B cell (primary cell): ENCODE data around the gene SMIM22. TPM values are rescaled to one million over a fixed set of nuclear protein-coding genes. Genes with fewer than 3 reads are reported as not detected.

Experiments
- ATAC-seq: fragments of 200-7000 bp; cut with Tn5 transposase; one replicate; pipeline ENCODE4 v1.10.0; 2021; ENCODE audit warnings: low read depth, mild to moderate bottlenecking, moderate number of reproducible peaks, moderate library complexity
- CTCF ChIA-PET: fragments of 350-600 bp; sonication (Branson Sonifier 250); formaldehyde crosslinking; loops from one replicate; lab custom pipeline; 2021; ENCODE audit warnings: antibody characterized with exemption, inconsistent platforms; lab: Charles Lee
- POLR2A ChIA-PET: fragments of 350-600 bp; sonication (Branson Sonifier 250); formaldehyde crosslinking; loops from one replicate; lab custom pipeline; 2021; ENCODE audit warnings: antibody characterized with exemption; lab: Charles Lee
- DNase-seq: peaks from one replicate; pipeline ENCODE4 v3.0.0; 2013
- H2AFZ ChIP-seq: 2 replicates; pipeline ENCODE4 v1.6.1; 2012; ENCODE audit warnings: mild to moderate bottlenecking, low read depth, low read length; ENCODE audit not compliant: insufficient read depth, poor library complexity, severe bottlenecking
- H3K27ac ChIP-seq, 2 donors: 1 replicate in 1 of 2; 2 replicates in 1 of 2; pipeline ENCODE4 v1.5.1; 2012 to 2013; ENCODE audit warnings: low read length in 2 of 2, mild to moderate bottlenecking in 2 of 2, moderate library complexity in 1 of 2
- H3K27me3 ChIP-seq, 4 experiments: fragments of 200-600 bp in 1 of 4; sonication (generic) in 1 of 4; replicated peaks in 1 of 4; 1 replicate in 2 of 4; 2 replicates in 2 of 4; pipeline versions ENCODE4 v1.6.1 to v1.7.0; 2013 to 2016; ENCODE audit warnings: low read length in 3 of 4, mild to moderate bottlenecking in 2 of 4, mixed read lengths in 1 of 4, moderate library complexity in 1 of 4; ENCODE audit not compliant: insufficient read depth in 4 of 4, control insufficient read depth in 3 of 4; ENCODE audit errors: control extremely low read depth in 1 of 4
- H3K36me3 ChIP-seq, 2 experiments: replicated peaks in 1 of 2; 1 replicate in 1 of 2; 2 replicates in 1 of 2; pipeline versions ENCODE4 v1.6.1 to v1.7.1; 2013; ENCODE audit warnings: low read length in 1 of 2; ENCODE audit not compliant: insufficient read depth in 2 of 2, control insufficient read depth in 1 of 2; ENCODE audit errors: control extremely low read depth in 1 of 2, extremely low read depth in 1 of 2
- H3K4me1 ChIP-seq, 2 donors: fragments of 200-600 bp in 1 of 2; sonication (generic) in 1 of 2; 1 replicate in 1 of 2; 2 replicates in 1 of 2; pipeline versions ENCODE4 v1.5.1 to v1.6.1; 2013 to 2017; ENCODE audit warnings: low read length in 2 of 2; ENCODE audit not compliant: control insufficient read depth in 2 of 2, insufficient read depth in 2 of 2
- H3K4me2 ChIP-seq: replicated peaks from 2 replicates; pipeline ENCODE3; 2012; ENCODE audit warnings: mild to moderate bottlenecking, low read depth, low read length; ENCODE audit not compliant: poor library complexity, severe bottlenecking
- H3K4me3 ChIP-seq, 5 experiments: fragments of 200-600 bp in 1 of 5; sonication (generic) in 1 of 5; 1 replicate in 3 of 5; 2 replicates in 2 of 5; pipeline versions ENCODE4 v1.5.1 to v1.7.0; 2011 to 2016; ENCODE audit warnings: low read length in 4 of 5, mild to moderate bottlenecking in 4 of 5, low read depth in 2 of 5, control low read depth in 1 of 5, moderate library complexity in 1 of 5; ENCODE audit not compliant: insufficient read depth in 1 of 5; ENCODE audit errors: control extremely low read depth in 1 of 5, extremely low read depth in 1 of 5
- H3K79me2 ChIP-seq: fragments of 200-600 bp; sonication (generic); one replicate; pipeline ENCODE4 v1.6.0; 2016; ENCODE audit warnings: low read length; ENCODE audit not compliant: control insufficient read depth, insufficient read depth
- H3K9ac ChIP-seq: fragments of 200-600 bp; sonication (generic); 2 replicates; pipeline ENCODE4 v1.6.1; 2017; ENCODE audit warnings: mild to moderate bottlenecking, low read length, moderate library complexity
- H3K9me3 ChIP-seq, 3 donors: one replicate each; pipeline versions ENCODE4 v1.6.1 to v1.7.1; 2013; ENCODE audit warnings: low read length in 2 of 3; ENCODE audit not compliant: control insufficient read depth in 2 of 3, insufficient read depth in 1 of 3; ENCODE audit errors: control extremely low read depth in 1 of 3
- H4K20me1 ChIP-seq: 2 replicates; pipeline ENCODE4 v1.6.0; 2012; ENCODE audit warnings: mild to moderate bottlenecking, low read length; ENCODE audit not compliant: insufficient read depth, control insufficient read depth, poor library complexity, severe bottlenecking
- H3K27ac Mint-ChIP-seq: one replicate; pipeline ENCODE4 v1.8.0; 2021; ENCODE audit warnings: mixed read lengths
- H3K27me3 Mint-ChIP-seq: one replicate; pipeline ENCODE4 v1.8.0; 2021; ENCODE audit warnings: mixed read lengths
- H3K4me1 Mint-ChIP-seq: one replicate; pipeline ENCODE4 v1.8.0; 2021; ENCODE audit warnings: mixed read lengths
- H3K4me3 Mint-ChIP-seq: one replicate; pipeline ENCODE4 v1.8.0; 2021; ENCODE audit warnings: mixed read lengths
- H3K9me3 Mint-ChIP-seq: one replicate; pipeline ENCODE4 v1.8.0; 2022; ENCODE audit warnings: mixed read lengths; ENCODE audit not compliant: insufficient read depth
- EZH2 ChIP-seq: IDR thresholded peaks from 2 replicates; pipeline ENCODE4 v1.6.1; 2012; ENCODE audit warnings: borderline replicate concordance, low read depth, mild to moderate bottlenecking, moderate library complexity, low read length; ENCODE audit not compliant: insufficient read depth, poor library complexity, severe bottlenecking
- WGBS: methylation state at CpG from one replicate; pipeline ENCODE4 v1.1.5; 2013; ENCODE audit warnings: missing lambda C conversion rate; ENCODE audit not compliant: insufficient coverage; 5-methylcytosine and 5-hydroxymethylcytosine counted together
- intact Hi-C: fragments of 100-400 bp; cut with micrococcal nuclease; formaldehyde crosslinking; loops from one replicate; pipeline ENCODE4 v1.10.0; 2022
- polyA plus RNA-seq: library from polyadenylated mRNA; depleted of rRNA; stranded (reverse); fragments of >200 nt; gene quantifications from 2 replicates; pipeline ENCODE4 v1.2.3, GENCODE V29; 2012
- total RNA-seq, 2 donors: library from RNA; stranded (reverse); fragments of 120-200 nt in 1 of 2; gene quantifications; 1 replicate in 1 of 2; 2 replicates in 1 of 2; pipeline versions ENCODE4 v1.2.3 to v1.2.4, GENCODE V29; 2013 to 2022
- TF ChIP-seq, protein P1 (sequence below): fragments of 200-600 bp; IDR thresholded peaks from one replicate; pipeline ENCODE4 v1.8.0; 2022; ENCODE audit warnings: antibody characterized with exemption, mild to moderate bottlenecking

Gene SMIM22
- total and polyA plus RNA-seq, 2 donors (not counting 1 experiment from before 2014, with no cell fraction given), result not detected

DNA sequence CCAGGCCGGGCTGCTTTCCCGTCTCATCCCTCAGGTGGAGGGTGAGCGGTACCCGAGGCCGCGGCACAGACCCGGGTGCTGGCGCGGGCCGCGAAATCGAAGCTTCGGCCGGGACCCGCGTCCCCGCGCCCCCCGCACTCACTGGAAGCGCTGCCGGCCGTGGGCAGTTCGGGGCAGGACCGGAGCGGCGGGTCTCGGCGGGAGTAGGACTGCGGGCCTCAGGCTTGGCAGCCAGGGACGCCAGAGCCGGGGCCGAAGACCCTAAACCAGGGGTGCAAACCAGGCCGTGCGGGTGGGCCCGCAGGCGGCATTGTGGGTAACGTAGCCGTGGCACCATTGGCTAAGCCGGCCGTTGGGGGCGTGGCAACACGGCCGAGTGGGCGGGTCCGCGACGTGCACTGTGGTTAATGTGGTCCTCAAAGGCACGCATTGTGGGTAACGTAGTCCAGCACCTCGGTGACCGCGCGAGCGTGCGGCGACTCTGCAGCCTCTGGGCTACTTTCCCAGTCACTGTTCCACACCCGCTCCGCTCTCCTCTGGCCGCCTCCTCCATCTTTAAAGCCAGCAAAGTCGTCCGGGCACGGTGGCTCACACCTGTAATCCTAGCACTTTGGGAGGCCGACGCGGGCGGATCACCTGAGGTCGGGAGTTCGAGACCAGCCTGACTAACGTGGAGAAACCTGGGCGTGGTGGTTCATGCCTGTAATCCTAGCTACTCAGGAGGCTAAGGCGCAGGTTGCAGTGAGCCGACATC is 28.1 kb upstream of the SMIM22 start, which contains the start of gene ZNF500:
Gene ZNF500 (minus strand): TSS at position 288 of the 754 bp plus-strand sequence. CDS start 1,184 bp downstream, outside the sequence.
- peak within 1 kb of the TSS; percentile 96 for H3K9ac ChIP-seq
- WGBS, result 1% methylated on average over 70 of the region's 72 CpGs
- H3K36me3 ChIP-seq, result peaks cover 0 to 17% of the 10 kb centered on the region in 2 experiments
- no peaks in the 10 kb centered on the region for H3K27me3 ChIP-seq
- peak within 1 kb of the TSS in 1 of 2 donors; percentile 80 for H3K27ac ChIP-seq
- TF ChIP-seq EZH2, result no peak
- TF ChIP-seq, protein P1, sequence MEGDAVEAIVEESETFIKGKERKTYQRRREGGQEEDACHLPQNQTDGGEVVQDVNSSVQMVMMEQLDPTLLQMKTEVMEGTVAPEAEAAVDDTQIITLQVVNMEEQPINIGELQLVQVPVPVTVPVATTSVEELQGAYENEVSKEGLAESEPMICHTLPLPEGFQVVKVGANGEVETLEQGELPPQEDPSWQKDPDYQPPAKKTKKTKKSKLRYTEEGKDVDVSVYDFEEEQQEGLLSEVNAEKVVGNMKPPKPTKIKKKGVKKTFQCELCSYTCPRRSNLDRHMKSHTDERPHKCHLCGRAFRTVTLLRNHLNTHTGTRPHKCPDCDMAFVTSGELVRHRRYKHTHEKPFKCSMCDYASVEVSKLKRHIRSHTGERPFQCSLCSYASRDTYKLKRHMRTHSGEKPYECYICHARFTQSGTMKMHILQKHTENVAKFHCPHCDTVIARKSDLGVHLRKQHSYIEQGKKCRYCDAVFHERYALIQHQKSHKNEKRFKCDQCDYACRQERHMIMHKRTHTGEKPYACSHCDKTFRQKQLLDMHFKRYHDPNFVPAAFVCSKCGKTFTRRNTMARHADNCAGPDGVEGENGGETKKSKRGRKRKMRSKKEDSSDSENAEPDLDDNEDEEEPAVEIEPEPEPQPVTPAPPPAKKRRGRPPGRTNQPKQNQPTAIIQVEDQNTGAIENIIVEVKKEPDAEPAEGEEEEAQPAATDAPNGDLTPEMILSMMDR, result no peak
- POLR2A ChIA-PET, result interaction anchor here (0.7 to 2.6 kb wide), 3 partner anchors 33 to 90 kb away, joined by 3 to 14 read pairs (median 4); partner anchors contain the start of genes ANKS3 and DNAAF8
- H4K20me1 ChIP-seq, result no peaks in the 10 kb centered on the region
- intact Hi-C loops, result loop anchor here (1.0 kb wide), 5 partner anchors 33 to 151 kb away; partner anchors contain the start of genes ANKS3, DNAAF8, GLYR1 and MGRN1
- no peaks in the 10 kb centered on the region for H3K9me3 ChIP-seq
- peak; percentile 91 for ATAC-seq
- H3K4me1 Mint-ChIP-seq, result peaks cover 31% of the 10 kb centered on the region
- CTCF ChIA-PET, result interaction anchor here (1.6 kb wide), 1 partner anchor 33 kb away, joined by 4 read pairs; the partner anchor contains the start of genes ANKS3 and DNAAF8
- peak within 1 kb of the TSS; percentile 95 for H3K27ac Mint-ChIP-seq
- H3K4me2 ChIP-seq, result peak within 1 kb of the TSS; percentile 91
- peak; percentile 95 for DNase-seq
- H3K79me2 ChIP-seq, result peaks cover 27% of the 10 kb centered on the region
- peak within 1 kb of the TSS; percentile 99 for H2AFZ ChIP-seq
- no peaks in the 10 kb centered on the region for H3K27me3 Mint-ChIP-seq
- peaks cover 15 to 33% of the 10 kb centered on the region in 2 donors for H3K4me1 ChIP-seq
- H3K4me3 Mint-ChIP-seq, result peak within 1 kb of the TSS; percentile 98
- peak within 1 kb of the TSS; percentile 69 to 94 (median 87) for H3K4me3 ChIP-seq
- H3K9me3 Mint-ChIP-seq, result no peaks in the 10 kb centered on the region
